Osteoblast (primary cell): Measurements from ENCODE around the gene ADAMTS20. TPM values are rescaled to one million over a fixed set of nuclear protein-coding genes. Genes with fewer than 3 reads are reported as not detected.
A peak's percentile ranks its signal among the peaks of the same experiment; 100 is the strongest.

Source experiments
- DNase-seq: peaks from one replicate; pipeline ENCODE4 v3.0.0; 2011; ENCODE audit warnings: low spot score, mixed read lengths; ENCODE audit not compliant: insufficient read length; ENCODE audit errors: missing footprints
- H2AFZ ChIP-seq: 2 replicates; pipeline ENCODE4 v1.6.0; 2011; ENCODE audit warnings: mild to moderate bottlenecking, low read length
- H3K27ac ChIP-seq: 2 replicates; pipeline ENCODE4 v1.5.1; 2011; ENCODE audit warnings: mild to moderate bottlenecking, low read depth, low read length, moderate library complexity
- H3K27me3 ChIP-seq: 2 replicates; pipeline ENCODE4 v1.6.0; 2012; ENCODE audit warnings: mild to moderate bottlenecking, control low read depth, inconsistent platforms, low read length, moderate library complexity; ENCODE audit not compliant: insufficient read depth
- H3K36me3 ChIP-seq: 2 replicates; pipeline ENCODE4 v1.5.1; 2011; ENCODE audit warnings: mild to moderate bottlenecking, low read length, control low read depth, moderate library complexity; ENCODE audit not compliant: insufficient read depth
- H3K4me1 ChIP-seq: 2 replicates; pipeline ENCODE4 v1.5.1; 2011; ENCODE audit warnings: mild to moderate bottlenecking, low read length, control low read depth, moderate library complexity; ENCODE audit not compliant: insufficient read depth
- H3K4me2 ChIP-seq: 2 replicates; pipeline ENCODE4 v1.6.0; 2011; ENCODE audit warnings: mild to moderate bottlenecking, low read length; ENCODE audit not compliant: insufficient read depth
- H3K4me3 ChIP-seq: fragments of 200-600 bp; sonication (generic); 3 replicates; pipeline ENCODE4 v1.5.1; 2012; ENCODE audit warnings: mild to moderate bottlenecking, low read length, inconsistent platforms; ENCODE audit not compliant: insufficient read depth
- H3K79me2 ChIP-seq: 2 replicates; pipeline ENCODE4 v1.6.0; 2012; ENCODE audit warnings: mild to moderate bottlenecking, low read length, control low read depth, inconsistent platforms; ENCODE audit not compliant: insufficient read depth
- H3K9me3 ChIP-seq: 2 replicates; pipeline ENCODE4 v1.5.1; 2011; ENCODE audit warnings: low read depth, low read length, control low read depth
- H4K20me1 ChIP-seq: 2 replicates; pipeline ENCODE4 v1.6.0; 2012; ENCODE audit warnings: mild to moderate bottlenecking, low read length, control low read depth; ENCODE audit not compliant: insufficient read depth
- CTCF ChIP-seq: IDR thresholded peaks from 2 replicates; pipeline ENCODE4 v1.5.1; 2011; ENCODE audit warnings: mild to moderate bottlenecking, low read depth, low read length, moderate library complexity; ENCODE audit errors: extremely low read depth
- total RNA-seq: library from RNA; depleted of rRNA; stranded (reverse); fragments of >200 nt; gene quantifications from 2 replicates; pipeline ENCODE4 v1.2.3, GENCODE V29; 2012

The ADAMTS20 gene
- total RNA-seq, result under 0.01 TPM in 1 of 2 replicates, not detected in the other

- peak; percentile 60 for DNase-seq
- Histone ChIP-seq H3K27me3 (peaks cover 30% of the 10 kb centered on the region), H4K20me1 (no peaks in the 10 kb centered on the region), H3K36me3 (no peaks in the 10 kb centered on the region), H3K79me2 (no peaks in the 10 kb centered on the region), H3K4me1 (no peaks in the 10 kb centered on the region), H3K9me3 (no peaks in the 10 kb centered on the region), H3K27ac (no peak within 1 kb of the TSS), H3K4me3 (peak within 1 kb of the TSS; percentile 40), H3K4me2 (peak within 1 kb of the TSS; percentile 39), H2AFZ (peak within 1 kb of the TSS; percentile 7)
- no peak for TF ChIP-seq CTCF
Observed at GRCh38 chr12:43551971-43552559, at the start of gene ADAMTS20. Gene ADAMTS20 (minus strand): TSS chr12:43552203. CDS start chr12:43551921, 282 bp downstream.

- H3K27ac ChIP-seq, result no peak overlapping the region
- H3K27me3 ChIP-seq, result no peaks in the 10 kb centered on the region
- no peaks in the 10 kb centered on the region for H3K36me3 ChIP-seq
- no peak overlapping the region for H3K4me3 ChIP-seq
- no peak for DNase-seq
- no peak overlapping the region for H3K4me2 ChIP-seq
- H3K4me1 ChIP-seq, result no peaks in the 10 kb centered on the region
- no peaks in the 10 kb centered on the region for H3K79me2 ChIP-seq
- no peaks in the 10 kb centered on the region for H4K20me1 ChIP-seq
- H3K9me3 ChIP-seq, result no peaks in the 10 kb centered on the region
- no peak for TF ChIP-seq CTCF
- H2AFZ ChIP-seq, result no peak overlapping the region
Observed at GRCh38 chr12:43599708-43600107, 47.7 kb upstream of the ADAMTS20 start.

- Histone ChIP-seq H3K4me2 (no peak overlapping the region), H3K27me3 (no peaks in the 10 kb centered on the region), H3K9me3 (no peaks in the 10 kb centered on the region), H3K27ac (no peak overlapping the region), H3K4me3 (no peak overlapping the region), H2AFZ (no peak overlapping the region), H3K36me3 (no peaks in the 10 kb centered on the region), H3K79me2 (no peaks in the 10 kb centered on the region), H4K20me1 (no peaks in the 10 kb centered on the region), H3K4me1 (no peaks in the 10 kb centered on the region)
- DNase-seq, result no peak
- TF ChIP-seq CTCF, result no peak
Observed at GRCh38 chr12:43599066-43599465, 47.1 kb upstream of the ADAMTS20 start.

GRCh38 chr12:43590307-43590706 is 38.3 kb upstream of the ADAMTS20 start:
- H3K27me3 ChIP-seq, result no peaks in the 10 kb centered on the region
- H4K20me1 ChIP-seq, result no peaks in the 10 kb centered on the region
- H3K79me2 ChIP-seq, result no peaks in the 10 kb centered on the region
- H3K27ac ChIP-seq, result no peak overlapping the region
- H3K4me2 ChIP-seq, result no peak overlapping the region
- H3K4me1 ChIP-seq, result no peaks in the 10 kb centered on the region
- H3K36me3 ChIP-seq, result no peaks in the 10 kb centered on the region
- DNase-seq, result no peak
- TF ChIP-seq CTCF, result no peak
- no peak overlapping the region for H3K4me3 ChIP-seq
- H3K9me3 ChIP-seq, result no peaks in the 10 kb centered on the region
- H2AFZ ChIP-seq, result no peak overlapping the region
